Mucosa of stomach (tissue), 1 donor: ENCODE results near the gene RANBP10.
"Not testable (repeated sequence)": the region's sequence is repeated elsewhere in the genome, so short reads cannot be mapped to it uniquely, and the experiment has no call there.

Experiments used
- H3K27me3 ChIP-seq: one replicate; pipeline ENCODE4 v1.7.0; 2013; ENCODE audit warnings: mild to moderate bottlenecking, low read length; ENCODE audit not compliant: control insufficient read depth, insufficient read depth
- H3K36me3 ChIP-seq: one replicate; pipeline ENCODE4 v1.7.0; 2013; ENCODE audit warnings: low read length; ENCODE audit not compliant: control insufficient read depth, insufficient read depth
- H3K4me1 ChIP-seq: one replicate; pipeline ENCODE4 v1.7.0; 2013; ENCODE audit warnings: mild to moderate bottlenecking, low read length; ENCODE audit not compliant: control insufficient read depth, insufficient read depth
- H3K4me3 ChIP-seq: one replicate; pipeline ENCODE4 v1.7.0; 2013; ENCODE audit warnings: low read length
- H3K9ac ChIP-seq: one replicate; pipeline ENCODE4 v1.7.0; 2013; ENCODE audit warnings: mild to moderate bottlenecking, low read length, moderate library complexity
- H3K9me3 ChIP-seq: one replicate; pipeline ENCODE4 v1.7.0; 2013; ENCODE audit warnings: mild to moderate bottlenecking, low read length, moderate library complexity; ENCODE audit not compliant: control insufficient read depth
- donor health status: Pancreatic carcinoma.

The RANBP10 gene

DNA sequence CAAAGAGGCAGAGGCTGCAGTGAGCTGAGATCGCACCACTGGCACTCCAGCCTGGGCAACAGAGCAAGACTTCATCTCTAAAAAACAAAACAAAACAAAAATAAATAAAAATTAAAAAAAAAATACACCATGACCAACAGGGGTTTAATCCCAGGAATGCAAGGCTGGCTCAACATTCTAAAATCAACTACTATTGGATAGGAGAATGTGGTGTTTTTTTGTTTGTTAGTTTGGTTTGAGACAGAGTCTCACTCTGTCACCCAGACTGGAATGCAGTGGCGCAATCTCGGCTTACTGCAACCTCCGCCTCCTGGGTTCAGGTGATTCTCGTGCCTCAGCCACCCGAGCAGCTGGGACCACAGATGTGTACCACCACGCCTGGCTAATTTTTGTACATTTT, 107.1 kb downstream of the RANBP10 start:
- Histone ChIP-seq H3K36me3 (no peaks in the 10 kb centered on the region), H3K4me3 (no peak overlapping the region), H3K9me3 (no peaks in the 10 kb centered on the region), H3K9ac (no peak overlapping the region), H3K27me3 (no peaks in the 10 kb centered on the region), H3K4me1 (peaks cover 21% of the 10 kb centered on the region)

DNA sequence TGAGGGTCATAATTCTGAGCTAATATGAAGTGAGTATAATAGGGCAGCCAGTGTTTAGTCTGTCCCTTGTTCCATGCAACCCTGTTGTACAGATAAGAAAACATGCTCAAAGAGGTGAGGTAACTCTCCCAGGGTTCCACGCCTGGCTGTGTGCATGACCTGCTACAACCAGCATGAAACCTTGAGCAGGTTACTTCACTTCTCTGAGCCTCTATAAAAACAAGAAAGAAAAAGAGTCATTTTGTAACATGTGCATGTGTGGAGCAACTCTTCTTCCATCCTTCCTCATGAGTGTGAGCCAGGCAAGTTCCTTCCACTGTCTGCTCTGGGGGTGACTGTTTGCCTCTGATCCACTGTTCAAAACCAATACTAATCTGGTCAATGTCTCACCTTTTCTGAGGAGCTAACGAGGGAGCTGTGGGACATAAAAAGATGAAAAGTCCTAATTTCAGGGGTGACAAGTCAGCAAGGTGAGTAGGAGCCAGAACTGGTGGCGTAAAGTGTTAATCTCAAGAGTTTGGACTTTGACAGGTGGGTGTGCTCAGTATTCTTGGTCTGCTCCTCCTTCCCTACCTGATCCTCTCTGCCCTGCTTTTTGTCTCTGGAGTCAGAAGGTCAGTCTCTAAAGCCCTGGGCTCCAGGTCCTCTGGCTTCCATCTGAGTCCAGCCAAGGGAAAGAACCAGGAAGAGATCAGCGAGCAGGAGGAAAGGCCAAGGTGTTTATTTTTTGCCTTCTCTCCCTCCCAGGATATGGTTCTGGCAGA, 108.8 kb downstream of the RANBP10 start:
- peaks cover 21% of the 10 kb centered on the region for H3K4me1 ChIP-seq
- no peaks in the 10 kb centered on the region for H3K9me3 ChIP-seq
- H3K27me3 ChIP-seq: no peaks in the 10 kb centered on the region
- no peak overlapping the region for H3K4me3 ChIP-seq
- no peaks in the 10 kb centered on the region for H3K36me3 ChIP-seq
- no peak overlapping the region for H3K9ac ChIP-seq

DNA sequence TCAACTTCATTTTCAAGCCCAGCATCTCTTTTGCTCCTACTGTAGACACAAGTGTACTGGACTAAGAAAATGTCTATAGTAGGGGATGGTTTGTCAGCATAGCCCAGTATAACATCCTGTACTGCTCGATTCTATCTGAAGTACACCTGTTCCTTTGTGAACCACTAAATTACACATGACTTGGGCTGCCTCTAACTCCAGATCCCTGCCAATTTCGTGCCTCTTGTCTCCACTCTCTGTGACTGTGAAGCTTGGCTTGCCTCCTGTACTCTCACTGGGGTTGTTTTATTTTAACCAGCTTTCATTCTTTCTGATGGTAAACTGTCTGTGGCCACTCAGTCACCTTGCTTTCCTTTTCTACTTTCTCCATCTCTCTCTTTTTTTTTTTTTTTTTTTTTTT, 111.7 kb downstream of the RANBP10 start:
- H3K9ac ChIP-seq: no peak overlapping the region
- no peaks in the 10 kb centered on the region for H3K27me3 ChIP-seq
- H3K4me1 ChIP-seq: peaks cover 16% of the 10 kb centered on the region
- H3K4me3 ChIP-seq: no peak overlapping the region
- no peaks in the 10 kb centered on the region for H3K36me3 ChIP-seq
- H3K9me3 ChIP-seq: no peaks in the 10 kb centered on the region

DNA sequence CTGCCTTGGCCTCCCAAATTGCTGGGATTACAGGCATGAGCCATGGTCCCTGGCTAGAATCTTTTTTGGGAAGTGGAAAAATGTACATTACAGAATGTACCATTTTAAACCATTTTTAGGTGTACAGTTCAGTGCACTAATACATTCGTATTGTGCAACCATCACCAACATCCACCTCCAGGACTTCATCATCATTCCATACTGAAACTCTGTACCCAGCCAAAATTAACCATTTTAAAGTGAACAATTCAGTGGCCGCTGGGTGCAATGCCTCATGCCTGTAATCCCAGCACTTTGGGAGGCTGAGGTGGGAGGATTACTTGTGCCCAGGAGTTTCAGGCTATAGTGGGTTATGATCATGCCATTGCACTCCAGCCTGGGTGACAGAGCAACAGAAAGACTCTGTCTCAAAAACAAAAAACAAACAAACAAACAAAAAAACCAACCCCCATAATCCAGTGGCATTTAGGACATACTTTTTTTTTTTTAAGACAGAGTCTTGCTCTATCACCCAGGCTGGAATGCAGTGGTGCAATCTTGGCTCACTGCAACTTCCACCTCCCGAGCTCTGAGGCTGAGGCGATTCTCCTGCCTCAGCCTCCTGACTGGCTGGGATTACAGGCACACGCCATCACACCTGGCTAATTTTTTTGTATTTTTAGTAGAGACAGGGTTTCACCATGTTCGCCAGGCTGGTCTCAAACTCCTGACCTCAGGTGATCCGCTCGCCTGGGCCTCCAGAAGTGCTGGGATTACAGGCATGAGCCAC, 112.7 kb downstream of the RANBP10 start:
- H3K27me3 ChIP-seq, H3K9me3 ChIP-seq, H3K4me3 ChIP-seq, H3K9ac ChIP-seq, H3K36me3 ChIP-seq: not testable (repeated sequence)
- H3K4me1 ChIP-seq: peaks cover 14% of the 10 kb centered on the region

DNA sequence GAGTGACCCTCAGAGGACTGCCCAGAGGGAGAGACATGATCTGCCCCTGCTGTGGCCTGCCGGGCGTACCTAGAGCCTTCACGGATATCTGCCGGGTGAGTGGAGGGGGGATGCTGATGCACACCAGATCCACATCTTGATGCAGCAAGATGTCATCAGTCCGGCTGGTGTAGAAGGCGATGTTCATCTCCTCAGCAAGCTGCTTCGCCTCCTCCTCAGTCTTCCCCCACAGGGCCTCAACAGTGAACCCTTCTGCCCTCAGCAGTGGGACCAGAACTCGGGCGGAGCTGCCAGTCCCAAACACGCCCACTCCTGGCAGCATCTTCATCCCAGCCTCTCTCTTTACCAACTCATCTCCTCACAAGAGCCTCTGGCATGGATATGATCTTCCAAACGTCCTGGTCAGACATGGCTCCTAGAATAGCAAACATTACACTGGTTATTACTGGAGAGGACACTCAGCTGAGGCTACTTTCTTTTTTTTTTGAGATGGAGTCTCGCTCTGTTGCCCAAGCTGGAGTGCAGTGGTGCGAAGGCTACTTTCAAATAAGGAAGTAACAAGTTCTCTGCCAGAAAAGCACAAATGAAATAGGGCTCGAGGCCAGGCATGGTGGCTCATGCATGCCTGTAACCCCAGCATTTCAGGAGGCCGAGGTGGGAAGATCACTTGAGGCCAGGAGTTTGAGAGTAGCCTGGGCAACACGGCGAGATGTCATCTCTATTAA, 120.8 kb downstream of the RANBP10 start:
- peaks cover 9% of the 10 kb centered on the region for H3K36me3 ChIP-seq
- no peaks in the 10 kb centered on the region for H3K27me3 ChIP-seq
- H3K9ac ChIP-seq: no peak overlapping the region
- H3K4me3 ChIP-seq: no peak overlapping the region
- H3K9me3 ChIP-seq: no peaks in the 10 kb centered on the region
- H3K4me1 ChIP-seq: no peaks in the 10 kb centered on the region

DNA sequence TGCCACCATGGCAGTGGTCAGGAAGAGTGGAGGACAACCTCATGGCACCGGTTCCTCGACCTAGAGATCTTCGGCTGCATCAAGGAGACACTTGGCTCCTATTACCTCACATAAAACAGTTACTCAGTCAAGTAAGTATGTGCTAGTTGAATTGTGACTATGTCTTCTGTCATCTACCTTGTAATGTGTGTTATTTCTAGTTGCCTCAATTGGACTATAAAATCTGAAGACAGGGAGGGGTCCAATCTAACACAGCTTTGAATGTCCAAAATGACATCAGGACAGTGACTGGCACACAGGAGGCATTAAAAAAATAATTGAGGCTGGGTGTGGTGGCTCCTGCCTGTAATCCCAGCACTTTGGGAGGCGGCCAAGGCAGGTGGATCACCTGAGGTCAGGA, 122.6 kb downstream of the RANBP10 start:
- no peak overlapping the region for H3K4me3 ChIP-seq
- H3K9me3 ChIP-seq: no peaks in the 10 kb centered on the region
- H3K27me3 ChIP-seq: no peaks in the 10 kb centered on the region
- H3K36me3 ChIP-seq: peaks cover 9% of the 10 kb centered on the region
- no peak overlapping the region for H3K9ac ChIP-seq
- H3K4me1 ChIP-seq: no peaks in the 10 kb centered on the region

DNA sequence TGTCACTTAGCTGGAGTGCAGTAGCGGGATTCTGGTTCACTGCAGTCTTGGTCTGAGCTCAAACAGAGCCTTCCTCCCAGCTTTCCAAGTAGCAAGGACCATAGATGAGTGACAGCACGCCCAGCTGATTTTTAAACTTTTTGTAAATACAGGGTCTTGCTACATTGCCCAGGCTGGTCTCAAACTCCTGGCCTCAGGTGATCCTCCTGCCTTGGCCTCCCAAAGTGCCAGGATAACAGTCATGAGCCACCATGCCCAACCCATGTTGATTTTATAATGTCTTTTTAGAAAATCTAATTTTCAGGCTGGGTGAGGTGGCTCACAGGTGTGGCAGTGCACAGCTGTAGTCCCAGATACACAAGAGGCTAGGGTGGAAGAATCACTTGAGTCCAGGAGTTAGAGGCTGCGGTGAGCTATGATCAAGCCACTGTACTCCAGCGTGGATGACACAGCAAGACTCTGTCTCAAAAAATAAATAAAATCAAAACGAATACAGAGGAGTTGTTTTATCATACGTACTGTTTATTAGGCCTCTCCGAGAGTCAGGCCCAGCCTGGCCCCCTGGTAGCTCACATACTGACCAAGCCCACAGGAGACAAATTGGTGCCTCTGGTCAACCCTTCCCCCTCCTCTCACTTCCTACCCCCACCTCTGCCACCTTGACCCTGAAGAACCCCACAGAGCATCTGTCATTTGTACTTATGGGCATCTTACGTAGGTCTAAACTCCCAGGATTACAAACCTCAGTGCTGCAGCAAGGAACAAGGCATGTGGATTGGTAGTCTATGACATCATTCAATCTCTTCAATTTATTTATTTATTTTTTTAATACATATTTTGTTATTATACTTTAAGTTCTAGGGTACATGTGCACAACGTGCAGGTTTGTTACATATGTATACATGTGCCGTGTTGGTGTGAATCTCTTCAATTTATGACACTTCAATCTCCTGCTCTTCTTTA, 126.1 kb downstream of the RANBP10 start:
- H3K36me3 ChIP-seq: peaks cover 5% of the 10 kb centered on the region
- no peaks in the 10 kb centered on the region for H3K27me3 ChIP-seq
- peaks cover 6% of the 10 kb centered on the region for H3K4me1 ChIP-seq
- no peak overlapping the region for H3K9ac ChIP-seq
- H3K9me3 ChIP-seq: no peaks in the 10 kb centered on the region
- no peak overlapping the region for H3K4me3 ChIP-seq

DNA sequence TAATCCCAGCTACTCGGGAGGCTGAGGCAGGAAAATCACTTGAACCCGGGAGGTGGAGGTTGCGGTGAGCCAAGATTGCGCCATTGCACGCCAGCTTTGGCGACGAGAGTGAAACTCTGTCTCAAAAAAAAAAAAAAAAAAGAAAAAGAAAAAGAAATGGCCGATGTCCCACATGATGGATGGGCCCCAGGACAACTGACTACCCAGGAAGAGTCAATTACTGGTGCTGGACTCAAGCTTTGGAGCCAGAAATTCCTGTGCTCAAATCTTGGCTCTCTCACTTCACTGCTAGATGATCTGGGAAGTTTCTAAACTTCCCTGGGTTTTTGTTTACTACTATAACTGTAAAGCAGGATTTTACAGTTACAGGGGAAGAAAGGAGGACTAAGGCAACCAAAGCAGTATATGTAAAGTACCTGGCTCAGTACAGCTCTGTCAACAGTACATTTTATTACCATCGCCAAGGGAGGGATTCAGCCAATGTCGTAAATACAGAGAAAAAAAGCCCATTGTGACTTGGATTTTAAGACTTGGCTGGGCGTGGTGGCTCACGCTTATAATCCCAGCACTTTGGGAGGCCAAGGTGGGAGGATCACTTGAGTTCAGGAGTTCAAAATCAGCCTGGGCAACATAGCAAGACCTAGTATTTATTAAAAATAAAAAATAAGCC, 127.9 kb downstream of the RANBP10 start:
- H3K36me3 ChIP-seq: no peaks in the 10 kb centered on the region
- H3K27me3 ChIP-seq: no peaks in the 10 kb centered on the region
- no peak overlapping the region for H3K9ac ChIP-seq
- H3K4me1 ChIP-seq: peaks cover 21% of the 10 kb centered on the region
- H3K4me3 ChIP-seq: no peak overlapping the region
- H3K9me3 ChIP-seq: no peaks in the 10 kb centered on the region

DNA sequence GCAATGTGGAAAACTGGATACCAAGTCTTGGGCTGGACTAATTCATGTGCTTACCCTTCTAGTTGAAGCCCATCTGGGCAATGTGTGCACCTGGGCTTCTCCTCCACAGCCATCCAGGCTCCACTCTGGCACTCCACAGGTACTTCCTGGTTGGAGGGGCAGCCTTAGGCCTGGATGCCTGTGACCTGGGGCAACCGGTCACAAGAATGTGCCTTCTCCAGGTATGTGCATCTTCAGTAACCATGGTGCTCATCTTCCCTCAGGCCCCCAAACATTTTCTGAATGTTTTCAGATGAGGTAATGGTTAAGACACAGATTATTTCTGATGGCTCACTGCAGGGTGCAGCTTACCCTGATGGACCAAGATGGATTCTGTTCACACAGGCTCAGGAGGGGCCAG, 128.6 kb downstream of the RANBP10 start:
- peaks cover 28% of the 10 kb centered on the region for H3K4me1 ChIP-seq
- no peaks in the 10 kb centered on the region for H3K36me3 ChIP-seq

DNA sequence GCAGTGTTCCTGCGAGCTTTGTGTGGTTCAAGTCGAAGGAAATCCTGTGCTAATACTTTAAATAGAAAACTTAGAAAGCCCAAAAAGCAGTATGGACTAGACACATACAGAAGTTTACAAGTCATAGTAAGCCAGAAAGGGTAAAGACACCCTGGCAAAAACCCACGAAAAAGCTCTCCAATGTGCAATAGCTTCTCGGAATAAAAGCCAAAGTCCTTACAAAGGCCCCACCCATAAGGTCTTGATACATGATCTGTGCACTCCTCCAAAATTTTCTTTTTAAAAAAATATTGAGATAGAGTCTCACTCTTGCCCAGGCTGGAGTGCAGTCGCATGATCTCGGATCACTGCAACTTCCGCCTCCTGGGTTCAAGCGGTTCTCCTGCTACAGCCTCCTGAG, 129.4 kb downstream of the RANBP10 start:
- H3K4me3 ChIP-seq: no peak overlapping the region
- no peaks in the 10 kb centered on the region for H3K9me3 ChIP-seq
- no peaks in the 10 kb centered on the region for H3K27me3 ChIP-seq
- H3K4me1 ChIP-seq: peaks cover 28% of the 10 kb centered on the region
- H3K9ac ChIP-seq: no peak overlapping the region
- no peaks in the 10 kb centered on the region for H3K36me3 ChIP-seq

More for the DNA sequence above, 128.6 kb downstream of the RANBP10 start:
- no peak overlapping the region for H3K9ac ChIP-seq
- H3K27me3 ChIP-seq: no peaks in the 10 kb centered on the region
- H3K4me3 ChIP-seq: no peak overlapping the region
- H3K9me3 ChIP-seq: no peaks in the 10 kb centered on the region

DNA sequence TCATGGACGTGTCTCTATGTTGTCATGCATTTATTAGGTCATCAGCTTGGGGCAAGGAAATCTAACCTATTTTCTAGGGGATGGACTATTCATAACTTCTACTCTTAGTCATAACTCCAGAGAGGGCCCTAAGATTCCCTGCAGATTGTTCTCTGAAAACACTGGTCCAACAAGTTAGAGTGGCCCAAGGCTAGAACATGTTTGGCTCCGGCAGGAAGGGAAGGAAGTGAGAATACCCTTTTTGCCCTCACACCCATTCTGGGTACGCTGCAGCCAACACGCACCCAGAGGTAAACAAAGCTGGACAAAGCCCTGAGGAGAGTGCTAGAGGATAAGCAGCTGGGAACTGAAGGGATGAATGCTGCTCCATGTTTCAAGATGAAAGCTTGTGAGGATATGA, 129.8 kb downstream of the RANBP10 start:
- H3K36me3 ChIP-seq: no peaks in the 10 kb centered on the region
- no peaks in the 10 kb centered on the region for H3K27me3 ChIP-seq
- H3K9ac ChIP-seq: no peak overlapping the region
- no peak overlapping the region for H3K4me3 ChIP-seq
- H3K9me3 ChIP-seq: no peaks in the 10 kb centered on the region
- H3K4me1 ChIP-seq: peaks cover 28% of the 10 kb centered on the region
